HepG2 (cell line): ENCODE data around the gene SNRPD1. TPM values are rescaled to one million over a fixed set of nuclear protein-coding genes. Genes with fewer than 3 reads are reported as not detected.

Experiments
- ATAC-seq: fragments of 200-7000 bp; cut with Tn5 transposase; 3 replicates; pipeline ENCODE4 v1.9.1; 2020; ENCODE audit warnings: mild to moderate bottlenecking, moderate library complexity
- BruUV-seq: library from RNA; stranded (reverse); fragments of 400-500 nt; replicated peaks from 2 replicates; lab custom pipeline; 2021; lab: Mats Ljungman, UMichigan
- CTCF ChIA-PET: fragments of 300-600 bp; formaldehyde crosslinking; extraction: SDS; loops from one replicate; lab custom pipeline; 2021; ENCODE audit warnings: low total read pairs, inconsistent platforms, low intra/inter-chr PET ratio; lab: Yijun Ruan, JAX
- POLR2A ChIA-PET: fragments of 350-600 bp; sonication (Branson Sonifier 250); formaldehyde crosslinking; loops from one replicate; lab custom pipeline; 2020; ENCODE audit warnings: antibody characterized with exemption, inconsistent platforms; lab: Yijun Ruan, JAX
- DNase-seq: peaks from one replicate; pipeline ENCODE4 v3.0.0-alpha.2; 2015; ENCODE audit warnings: low spot score
- FAIRE-seq: peaks from 3 replicates; lab custom pipeline; 2011; peaks lifted over from hg19 to GRCh38; lab: Jason Lieb, UNC
- H2AFZ ChIP-seq: one replicate; pipeline ENCODE4 v1.6.1; 2011; ENCODE audit warnings: low read length, inconsistent platforms
- H3K27ac ChIP-seq: fragments of 300-600 bp; 3 replicates; pipeline ENCODE4 v1.8.0; 2011; ENCODE audit warnings: mixed run types, mild to moderate bottlenecking, mixed read lengths, low read length, inconsistent platforms; ENCODE audit not compliant: insufficient read depth; ENCODE audit errors: extremely low read length
- H3K27me3 ChIP-seq, 2 experiments: fragments of 200-600 bp in 1 of 2; 2 replicates in 1 of 2; 3 replicates in 1 of 2; pipeline versions ENCODE4 v1.6.0 to v1.8.0; 2011; ENCODE audit warnings: low read length in 2 of 2, mild to moderate bottlenecking in 2 of 2, moderate library complexity in 2 of 2, inconsistent platforms in 1 of 2; ENCODE audit not compliant: insufficient read depth in 2 of 2, control insufficient read depth in 1 of 2
- H3K36me3 ChIP-seq, 2 experiments: fragments of 200-600 bp in 1 of 2; replicated peaks in 1 of 2; 2 replicates in 1 of 2; 3 replicates in 1 of 2; pipeline versions ENCODE4 v1.5.1 to v1.8.0; 2011; ENCODE audit warnings: low read length in 2 of 2, inconsistent platforms in 1 of 2; ENCODE audit not compliant: insufficient read depth in 2 of 2, control insufficient read depth in 1 of 2
- H3K4me1 ChIP-seq: 2 replicates; pipeline ENCODE4 v1.5.1; 2012; ENCODE audit warnings: low read length, inconsistent platforms; ENCODE audit not compliant: insufficient read depth
- H3K4me2 ChIP-seq: 2 replicates; pipeline ENCODE4 v1.6.0; 2011; ENCODE audit warnings: low read depth, low read length, inconsistent platforms
- H3K4me3 ChIP-seq, 3 experiments: fragments of 200-600 bp in 1 of 3; sonication (generic), shearing (Covaris generic) in 1 of 3; replicated peaks in 1 of 3; 2 replicates each; pipeline ENCODE4 v1.5.1; 2011 to 2016; ENCODE audit warnings: low read length in 3 of 3, inconsistent platforms in 2 of 3, low read depth in 2 of 3, mild to moderate bottlenecking in 2 of 3, control low read depth in 1 of 3, mixed read lengths in 1 of 3; ENCODE audit not compliant: insufficient read depth in 1 of 3
- H3K79me2 ChIP-seq: one replicate; pipeline ENCODE4 v1.6.1; 2011; ENCODE audit warnings: low read length, inconsistent platforms; ENCODE audit not compliant: insufficient read depth
- H3K9ac ChIP-seq: 2 replicates; pipeline ENCODE4 v1.6.0; 2011; ENCODE audit warnings: mild to moderate bottlenecking, low read depth, low read length, inconsistent platforms; ENCODE audit not compliant: insufficient read depth
- H3K9me3 ChIP-seq: 2 replicates; pipeline ENCODE4 v1.5.1; 2012; ENCODE audit warnings: mild to moderate bottlenecking, low read length
- H4K20me1 ChIP-seq: 2 replicates; pipeline ENCODE4 v1.6.0; 2011; ENCODE audit warnings: inconsistent platforms, mild to moderate bottlenecking, low read length, moderate library complexity; ENCODE audit not compliant: insufficient read depth
- GPN1 ChIP-seq: sonication (generic); formaldehyde crosslinking; IDR thresholded peaks from 2 replicates; pipeline ENCODE4 v1.5.1; 2020; ENCODE audit warnings: missing genetic modification reagents, borderline replicate concordance
- HIVEP1 ChIP-seq: sonication (generic); formaldehyde crosslinking; IDR thresholded peaks from 2 replicates; pipeline ENCODE4 v1.4.0; 2020; ENCODE audit warnings: mild to moderate bottlenecking, missing genetic modification reagents
- PRPF4 ChIP-seq: fragments of 200-400 bp; formaldehyde crosslinking; IDR thresholded peaks from 2 replicates; pipeline ENCODE4 v1.6.1; 2016; ENCODE audit warnings: low read length, low read depth; ENCODE audit not compliant: poor library complexity, severe bottlenecking
- ZNF121 ChIP-seq: sonication (generic); formaldehyde crosslinking; IDR thresholded peaks from 2 replicates; pipeline ENCODE4 v1.5.0; 2020; ENCODE audit warnings: mild to moderate bottlenecking, missing genetic modification reagents
- ZNF547 ChIP-seq: sonication (generic); formaldehyde crosslinking; IDR thresholded peaks from 2 replicates; pipeline ENCODE4 v1.5.1; 2020; ENCODE audit warnings: mild to moderate bottlenecking, missing genetic modification reagents
- WGBS: methylation state at CpG from one replicate; pipeline ENCODE4 v1.1.6; 2017; ENCODE audit warnings: low lambda C conversion rate; 5-methylcytosine and 5-hydroxymethylcytosine counted together
- in situ Hi-C: cut with HindIII; loops from 2 replicates; pipeline ENCODE4 v1.10.0; 2017; ENCODE audit warnings: low pct_unique_long_range_greater_than_20kb; ENCODE audit not compliant: extremely low pct_ligation_motif_present
- intact Hi-C: fragments of 100-400 bp; cut with micrococcal nuclease; formaldehyde crosslinking; loops from one replicate; pipeline ENCODE4 v1.10.0; 2022; ENCODE audit not compliant: unreplicated experiment
- polyA plus RNA-seq, 8 experiments: library from polyadenylated mRNA; depleted of rRNA in 3 of 8; stranded (reverse) in 7 of 8; unstranded in 1 of 8; fragments of >200 nt; fragmentation: Illumina TruSeq in 4 of 8; extraction: Trizol in 4 of 8; gene quantifications; 2 replicates each; pipeline versions ENCODE4 v1.2.1 to v1.2.3, GENCODE V29; 2011 to 2016; ENCODE audit warnings: low read depth in 4 of 8, missing spikeins in 1 of 8, mixed read lengths in 1 of 8; ENCODE audit not compliant: insufficient read depth in 1 of 8
- total RNA-seq, 5 experiments: library from RNA; depleted of rRNA; stranded (reverse); fragments of >200 nt; fragmentation: Illumina TruSeq; extraction: Trizol; gene quantifications; 2 replicates each; pipeline ENCODE4 v1.2.3, GENCODE V29; 2016; ENCODE audit warnings: low read depth in 1 of 5
- TF ChIP-seq, protein P1 (sequence below): sonication (generic); formaldehyde crosslinking; IDR thresholded peaks from 2 replicates; pipeline ENCODE4 v1.4.0; 2020; ENCODE audit warnings: missing genetic modification reagents, borderline replicate concordance

The SNRPD1 gene
- total and polyA plus RNA-seq, 2 of the 13 experiments (the other 11 are each of a cell fraction or from before 2014, with no cell fraction given) = 22.7 to 275 TPM

DNA sequence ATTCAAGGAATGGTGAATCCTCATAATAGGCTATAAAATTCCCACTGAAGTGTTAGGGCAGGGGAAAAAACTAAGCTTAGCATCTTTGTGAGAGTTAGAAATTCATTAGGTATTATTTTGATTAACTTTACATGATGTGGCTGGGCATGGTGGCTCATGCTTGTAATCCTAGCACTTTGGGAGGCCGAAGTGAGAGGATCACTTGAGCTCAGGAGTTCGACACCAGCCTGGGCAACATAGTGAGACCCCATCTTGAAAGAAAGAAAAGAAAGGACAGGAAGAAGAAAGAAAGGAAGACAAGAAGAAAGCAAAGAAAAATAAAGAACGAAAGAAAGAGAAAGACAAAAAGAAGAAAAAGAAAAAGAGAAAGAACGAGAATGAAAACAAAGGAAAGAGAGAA lies 40.0 kb downstream of the SNRPD1 start:
- Histone ChIP-seq H3K9me3 (no peaks in the 10 kb centered on the region), H2AFZ (no peak overlapping the region), H3K9ac (no peak overlapping the region), H3K27ac (no peak overlapping the region), H3K79me2 (no peaks in the 10 kb centered on the region), H3K27me3 (no peaks in the 10 kb centered on the region), H3K4me2 (no peak overlapping the region), H4K20me1 (no peaks in the 10 kb centered on the region), H3K4me1 (no peaks in the 10 kb centered on the region), H3K36me3 (peaks cover 0 to 4% of the 10 kb centered on the region in 2 experiments; a peak in 2 of 5 replicates), H3K4me3 (no peak overlapping the region)
- ChIA-PET POLR2A (no interaction called here), CTCF (no interaction called here)
- BruUV-seq = no TSS peak
- no peak for FAIRE-seq
- in situ Hi-C loops (no loop called here), intact Hi-C loops (no loop called here)
- ATAC-seq = no peak
- TF ChIP-seq, protein P1, sequence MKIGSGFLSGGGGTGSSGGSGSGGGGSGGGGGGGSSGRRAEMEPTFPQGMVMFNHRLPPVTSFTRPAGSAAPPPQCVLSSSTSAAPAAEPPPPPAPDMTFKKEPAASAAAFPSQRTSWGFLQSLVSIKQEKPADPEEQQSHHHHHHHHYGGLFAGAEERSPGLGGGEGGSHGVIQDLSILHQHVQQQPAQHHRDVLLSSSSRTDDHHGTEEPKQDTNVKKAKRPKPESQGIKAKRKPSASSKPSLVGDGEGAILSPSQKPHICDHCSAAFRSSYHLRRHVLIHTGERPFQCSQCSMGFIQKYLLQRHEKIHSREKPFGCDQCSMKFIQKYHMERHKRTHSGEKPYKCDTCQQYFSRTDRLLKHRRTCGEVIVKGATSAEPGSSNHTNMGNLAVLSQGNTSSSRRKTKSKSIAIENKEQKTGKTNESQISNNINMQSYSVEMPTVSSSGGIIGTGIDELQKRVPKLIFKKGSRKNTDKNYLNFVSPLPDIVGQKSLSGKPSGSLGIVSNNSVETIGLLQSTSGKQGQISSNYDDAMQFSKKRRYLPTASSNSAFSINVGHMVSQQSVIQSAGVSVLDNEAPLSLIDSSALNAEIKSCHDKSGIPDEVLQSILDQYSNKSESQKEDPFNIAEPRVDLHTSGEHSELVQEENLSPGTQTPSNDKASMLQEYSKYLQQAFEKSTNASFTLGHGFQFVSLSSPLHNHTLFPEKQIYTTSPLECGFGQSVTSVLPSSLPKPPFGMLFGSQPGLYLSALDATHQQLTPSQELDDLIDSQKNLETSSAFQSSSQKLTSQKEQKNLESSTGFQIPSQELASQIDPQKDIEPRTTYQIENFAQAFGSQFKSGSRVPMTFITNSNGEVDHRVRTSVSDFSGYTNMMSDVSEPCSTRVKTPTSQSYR (CRISPR knock-in tag) = no peak
- no peak for TF ChIP-seq ZNF547 (CRISPR knock-in tag)
- TF ChIP-seq ZNF121 (CRISPR knock-in tag) = peak; percentile 52; the same call in 1 of the 2 replicates
- no peak for TF ChIP-seq GPN1 (CRISPR knock-in tag)
- TF ChIP-seq PRPF4 = no peak
- no peak for DNase-seq
- WGBS = 98% methylated on average over 4 of the region's 4 CpGs

DNA sequence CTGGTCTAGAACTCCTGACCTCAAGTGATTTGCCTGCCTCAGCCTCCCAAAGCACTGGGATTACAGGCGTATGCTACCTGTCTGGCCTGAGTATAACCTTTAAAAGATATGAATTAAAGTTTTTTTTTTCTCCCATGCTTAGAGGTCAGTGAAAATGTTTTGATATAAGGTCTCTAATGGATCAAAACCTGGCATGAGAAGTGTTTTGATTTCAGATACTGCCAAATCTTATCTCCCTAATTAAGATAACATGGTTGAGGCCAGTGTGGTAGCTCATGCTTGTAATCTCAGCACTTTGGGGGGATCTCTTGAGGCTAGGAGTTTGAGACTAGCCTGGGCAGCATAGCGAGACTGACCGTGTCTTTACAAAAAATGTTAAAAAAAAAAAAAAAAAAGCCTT lies 41.2 kb downstream of the SNRPD1 start:
- DNase-seq (no peak), ATAC-seq (no peak), FAIRE-seq (no peak)
- no peak overlapping the region for H3K4me2 ChIP-seq
- no peaks in the 10 kb centered on the region for H3K79me2 ChIP-seq
- H3K27ac ChIP-seq = no peak overlapping the region
- CTCF ChIA-PET = no interaction called here
- H4K20me1 ChIP-seq = no peaks in the 10 kb centered on the region
- TF ChIP-seq HIVEP1 (CRISPR knock-in tag) = no peak
- in situ Hi-C loops = no loop called here
- no peaks in the 10 kb centered on the region for H3K9me3 ChIP-seq
- H3K27me3 ChIP-seq = no peaks in the 10 kb centered on the region
- intact Hi-C loops = no loop called here
- BruUV-seq = no TSS peak
- H3K9ac ChIP-seq = no peak overlapping the region
- H3K4me3 ChIP-seq = no peak overlapping the region
- H3K4me1 ChIP-seq = no peaks in the 10 kb centered on the region
- 99% methylated on average over 3 of the region's 3 CpGs for WGBS
- POLR2A ChIA-PET = no interaction called here
- H2AFZ ChIP-seq = no peak overlapping the region
- H3K36me3 ChIP-seq = peaks cover 2 to 4% of the 10 kb centered on the region in 2 experiments; a peak in 3 of 5 replicates
